ENCODE data around the gene BYSL.

DNA sequence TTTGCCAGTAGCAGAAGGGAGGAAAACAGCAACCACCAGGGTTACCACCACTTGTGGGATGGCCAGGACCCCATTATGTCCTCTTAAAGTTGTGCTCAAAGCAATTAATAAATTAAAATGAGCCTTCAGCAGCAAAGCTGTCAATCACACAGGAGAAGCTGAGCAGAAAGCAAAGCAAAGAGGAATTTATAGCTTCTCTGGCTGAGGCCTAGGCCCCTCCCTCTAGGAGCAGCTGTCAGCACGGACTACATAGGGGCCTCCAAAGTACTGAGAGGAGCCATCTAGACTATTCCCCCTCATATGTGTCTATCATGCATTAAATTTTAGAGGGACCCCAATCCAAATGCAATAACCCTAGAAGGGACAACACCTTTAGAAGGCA is 13.9 kb downstream of the BYSL start:
- TF ChIP-seq EZH2 (IDR thresholded peaks at IDR 0.05; ENCODE audit: low read depth): no peak
- TF ChIP-seq, protein P1, sequence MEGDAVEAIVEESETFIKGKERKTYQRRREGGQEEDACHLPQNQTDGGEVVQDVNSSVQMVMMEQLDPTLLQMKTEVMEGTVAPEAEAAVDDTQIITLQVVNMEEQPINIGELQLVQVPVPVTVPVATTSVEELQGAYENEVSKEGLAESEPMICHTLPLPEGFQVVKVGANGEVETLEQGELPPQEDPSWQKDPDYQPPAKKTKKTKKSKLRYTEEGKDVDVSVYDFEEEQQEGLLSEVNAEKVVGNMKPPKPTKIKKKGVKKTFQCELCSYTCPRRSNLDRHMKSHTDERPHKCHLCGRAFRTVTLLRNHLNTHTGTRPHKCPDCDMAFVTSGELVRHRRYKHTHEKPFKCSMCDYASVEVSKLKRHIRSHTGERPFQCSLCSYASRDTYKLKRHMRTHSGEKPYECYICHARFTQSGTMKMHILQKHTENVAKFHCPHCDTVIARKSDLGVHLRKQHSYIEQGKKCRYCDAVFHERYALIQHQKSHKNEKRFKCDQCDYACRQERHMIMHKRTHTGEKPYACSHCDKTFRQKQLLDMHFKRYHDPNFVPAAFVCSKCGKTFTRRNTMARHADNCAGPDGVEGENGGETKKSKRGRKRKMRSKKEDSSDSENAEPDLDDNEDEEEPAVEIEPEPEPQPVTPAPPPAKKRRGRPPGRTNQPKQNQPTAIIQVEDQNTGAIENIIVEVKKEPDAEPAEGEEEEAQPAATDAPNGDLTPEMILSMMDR (conservative IDR thresholded peaks at IDR 0.05): no peak

Measured in PC-9 (cell line).